Measurements from ENCODE around the gene CCDC8.

The CCDC8 gene

GRCh38 chr19:46394402-46394797 lies 19.0 kb downstream of the CCDC8 start:
- ChIA-PET POLR2A (no interaction called here), CTCF (interaction anchor here (1.0 to 8.7 kb wide), 25 partner anchors 8 to 316 kb away, joined by 3 to 162 read pairs (median 8); no protein-coding TSS in a partner anchor)
- H3K4me3 ChIP-seq (ENCODE audit: low read depth, low read length), result no peak overlapping the region
- no peak for DNase-seq (ENCODE audit: low read depth, low spot score)
- TF ChIP-seq CTCF (IDR thresholded peaks at IDR 0.05; ENCODE audit: insufficient read depth, low read length, missing control alignments), result no peak

GRCh38 chr19:46393456-46394401 lies 19.6 kb downstream of the CCDC8 start:
- TF ChIP-seq CTCF (IDR thresholded peaks at IDR 0.05; ENCODE audit: insufficient read depth, low read length, missing control alignments), result no peak
- DNase-seq (ENCODE audit: low read depth, low spot score), result no peak
- ChIA-PET POLR2A (no interaction called here), CTCF (interaction anchor here (0.6 to 8.7 kb wide), 15 partner anchors 9 to 315 kb away, joined by 3 to 162 read pairs (median 8); no protein-coding TSS in a partner anchor)
- no peak overlapping the region for H3K4me3 ChIP-seq (ENCODE audit: low read depth, low read length)

GRCh38 chr19:46392837-46393236 lies 20.5 kb downstream of the CCDC8 start:
- no peak for DNase-seq (ENCODE audit: low read depth, low spot score)
- ChIA-PET POLR2A (no interaction called here), CTCF (interaction anchor here (1.1 to 8.7 kb wide), 7 partner anchors 8 to 123 kb away, joined by 3 to 151 read pairs (median 7); no protein-coding TSS in a partner anchor)
- TF ChIP-seq CTCF (IDR thresholded peaks at IDR 0.05; ENCODE audit: insufficient read depth, low read length, missing control alignments), result no peak
- no peak overlapping the region for H3K4me3 ChIP-seq (ENCODE audit: low read depth, low read length)

- ChIA-PET CTCF (interaction anchor here (0.7 to 8.7 kb wide), 9 partner anchors 8 to 150 kb away, joined by 3 to 151 read pairs (median 5); no protein-coding TSS in a partner anchor), POLR2A (no interaction called here)
- no peak for DNase-seq (ENCODE audit: low read depth, low spot score)
- TF ChIP-seq CTCF (IDR thresholded peaks at IDR 0.05; ENCODE audit: insufficient read depth, low read length, missing control alignments), result no peak
- no peak overlapping the region for H3K4me3 ChIP-seq (ENCODE audit: low read depth, low read length)
These were observed 21.0 kb downstream of the CCDC8 start for GRCh38 chr19:46392252-46392801.

GRCh38 chr19:46391296-46392251 lies 21.8 kb downstream of the CCDC8 start:
- ChIA-PET CTCF (interaction anchor here (0.7 to 8.7 kb wide), 10 partner anchors 9 to 151 kb away, joined by 3 to 151 read pairs (median 4); no protein-coding TSS in a partner anchor), POLR2A (no interaction called here)
- no peak overlapping the region for H3K4me3 ChIP-seq (ENCODE audit: low read depth, low read length)
- DNase-seq (ENCODE audit: low read depth, low spot score), result no peak
- no peak for TF ChIP-seq CTCF (IDR thresholded peaks at IDR 0.05; ENCODE audit: insufficient read depth, low read length, missing control alignments)

Data from AG04449 (cell line).